GM18867 (cell line): ENCODE measurements around the gene RNASE3.
"Not testable (repeated sequence)": the region's sequence is repeated elsewhere in the genome, so short reads cannot be mapped to it uniquely, and the experiment has no call there.

Source experiments
- ATAC-seq: cut with Tn5 transposase; IDR thresholded peaks from one replicate; pipeline ENCODE4 v1.9.1; 2021; ENCODE audit warnings: mild to moderate bottlenecking, moderate library complexity; ENCODE audit not compliant: unreplicated experiment

RNASE3 gene

GRCh38 chr14:20910822-20911221 is 19.6 kb downstream of the RNASE3 start:
- ATAC-seq, result not testable (repeated sequence)

- ATAC-seq, result not testable (repeated sequence)
Observed at GRCh38 chr14:20919038-20919756, 28.0 kb downstream of the RNASE3 start.

- ATAC-seq, result not testable (repeated sequence)
Observed at GRCh38 chr14:20923766-20924297, 32.6 kb downstream of the RNASE3 start.

- no peak for ATAC-seq
Observed at GRCh38 chr14:20934148-20934762, 43.1 kb downstream of the RNASE3 start.

GRCh38 chr14:20935303-20935984 is 44.3 kb downstream of the RNASE3 start:
- ATAC-seq, result no peak
